Endometrial microvascular endothelial cells (primary cell): ENCODE results near the gene PARD3B. TPM values are rescaled to one million over a fixed set of nuclear protein-coding genes. Genes with fewer than 3 reads are reported as not detected.

Experiments
- in situ Hi-C: cut with HindIII; loops from 2 replicates; pipeline ENCODE4 v1.10.0; 2017; ENCODE audit warnings: low sequenced_read_pairs, low pct_unique_long_range_greater_than_20kb; ENCODE audit errors: inconsistent ontology term
- total RNA-seq: library from RNA; depleted of rRNA; stranded (reverse); fragments of >200 nt; gene quantifications from one replicate; pipeline ENCODE4 v1.2.3, GENCODE V29; 2015; ENCODE audit errors: inconsistent ontology term

PARD3B gene
- total RNA-seq, 1 donor from 2014 or later, result 3.3 TPM

GRCh38 chr2:205629091-205629776 is 1084.0 kb downstream of the PARD3B start:
- in situ Hi-C loops, result no loop called here

GRCh38 chr2:205633994-205634393 is 1088.7 kb downstream of the PARD3B start:
- in situ Hi-C loops, result no loop called here

- in situ Hi-C loops, result no loop called here
Observed at GRCh38 chr2:205636549-205637319, 1091.5 kb downstream of the PARD3B start.

- in situ Hi-C loops, result no loop called here
Observed at GRCh38 chr2:205637320-205637602, 1092.0 kb downstream of the PARD3B start.

- in situ Hi-C loops, result no loop called here
Observed at GRCh38 chr2:205637779-205638503, 1092.7 kb downstream of the PARD3B start.

DNA sequence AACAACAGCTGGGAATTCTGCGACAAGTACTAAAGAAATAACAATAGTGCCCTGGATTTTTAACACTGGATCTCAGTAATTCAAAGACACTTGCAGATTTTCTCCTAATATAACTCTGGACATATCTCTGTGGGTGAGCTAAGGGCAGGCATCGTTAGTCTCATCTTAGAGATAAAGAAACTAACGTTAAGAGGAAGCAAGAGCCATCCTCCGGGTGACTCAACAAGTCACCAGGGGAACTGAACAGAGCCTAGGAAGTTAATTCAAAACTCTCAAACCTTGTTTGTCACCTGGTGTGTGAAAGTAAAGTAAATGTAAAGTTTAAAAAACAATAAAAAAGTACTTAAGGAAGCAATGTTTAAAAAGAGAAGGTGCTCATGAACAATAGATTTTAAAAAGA is 1095.4 kb downstream of the PARD3B start:
- in situ Hi-C loops, result no loop called here

- in situ Hi-C loops, result no loop called here
Observed at GRCh38 chr2:205642599-205643356, 1097.5 kb downstream of the PARD3B start.

- in situ Hi-C loops, result no loop called here
Observed at GRCh38 chr2:205643391-205643885, 1098.2 kb downstream of the PARD3B start.

GRCh38 chr2:205644018-205644417 is 1098.7 kb downstream of the PARD3B start:
- in situ Hi-C loops, result no loop called here

- in situ Hi-C loops, result no loop called here
Observed at GRCh38 chr2:205646680-205647079, 1101.4 kb downstream of the PARD3B start.

- in situ Hi-C loops, result no loop called here
Observed at GRCh38 chr2:205650450-205650849, 1105.2 kb downstream of the PARD3B start.

- in situ Hi-C loops, result no loop called here
Observed at GRCh38 chr2:205650931-205651330, 1105.7 kb downstream of the PARD3B start.

- in situ Hi-C loops, result no loop called here
Observed at GRCh38 chr2:205651719-205652118, 1106.4 kb downstream of the PARD3B start.

GRCh38 chr2:205654878-205655605 is 1109.8 kb downstream of the PARD3B start:
- in situ Hi-C loops, result no loop called here

DNA sequence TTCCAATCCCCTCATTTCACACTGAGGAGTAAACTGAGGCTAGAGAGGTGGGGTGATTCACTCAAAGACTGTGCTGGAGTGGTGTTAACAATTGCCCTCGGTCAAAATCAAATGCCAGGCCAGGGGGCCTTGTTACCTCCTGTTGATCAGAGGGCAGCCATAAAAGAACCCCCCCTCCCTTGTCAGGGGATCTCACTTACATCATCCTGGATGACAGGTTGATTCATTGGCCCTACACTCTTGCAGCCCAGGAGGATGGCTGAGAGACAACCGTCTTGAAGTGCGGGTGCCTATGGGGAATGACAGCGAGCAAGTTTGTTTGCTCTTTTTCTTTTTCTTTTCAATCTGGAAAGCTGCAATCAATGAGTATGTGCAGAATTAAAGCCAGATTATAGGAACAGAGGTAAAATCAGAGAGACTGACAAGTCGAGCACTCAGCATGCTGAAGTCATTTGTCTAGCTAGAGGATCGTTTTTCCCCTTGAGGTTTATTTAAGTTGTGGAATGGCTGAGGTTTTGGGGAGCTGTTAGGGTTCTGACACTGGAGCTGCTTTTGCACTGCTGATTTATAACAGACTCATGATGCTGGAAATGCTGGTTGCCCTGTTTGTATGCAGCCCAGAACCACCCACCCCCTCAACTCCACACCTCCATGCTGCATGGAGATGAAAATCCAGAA is 1110.6 kb downstream of the PARD3B start:
- in situ Hi-C loops, result no loop called here

DNA sequence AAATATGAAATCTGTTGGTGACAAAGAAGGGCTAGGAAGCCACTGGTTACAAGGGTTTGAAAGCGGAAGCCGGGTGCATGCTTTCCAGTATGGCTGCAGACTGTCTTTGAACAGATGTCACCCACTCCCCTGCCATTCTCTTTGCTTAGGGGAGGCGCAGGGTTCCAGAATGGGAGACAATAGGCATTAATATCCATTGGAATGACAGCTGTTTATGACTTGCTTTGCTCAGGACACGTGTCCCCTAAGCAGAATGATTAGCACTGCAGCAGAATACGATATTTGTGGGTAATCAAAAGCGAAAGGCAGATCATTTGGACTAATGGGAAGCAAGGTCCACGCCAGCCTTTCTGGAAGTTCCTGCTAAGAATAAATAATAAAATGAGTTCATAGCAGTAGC is 1111.2 kb downstream of the PARD3B start:
- in situ Hi-C loops, result no loop called here

- in situ Hi-C loops, result no loop called here
Observed at GRCh38 chr2:205656941-205657340, 1111.7 kb downstream of the PARD3B start.

- in situ Hi-C loops, result no loop called here
Observed at GRCh38 chr2:205657579-205657978, 1112.3 kb downstream of the PARD3B start.
